ENCODE data around the gene CBARP. TPM values are rescaled to one million over a fixed set of nuclear protein-coding genes. Genes with fewer than 3 reads are reported as not detected.

CBARP gene
- total and polyA plus RNA-seq, 9 of the 15 experiments (the other 6 are each of a cell fraction or from before 2014, with no cell fraction given): 0.03 to 8.9 (median 1.2) TPM; not detected in 1

GRCh38 chr19:1259206-1259875 lies 21.5 kb upstream of the CBARP start (continued):
- TF ChIP-seq FOXK1 (CRISPR knock-in tag; IDR thresholded peaks at IDR 0.05; ENCODE audit: borderline replicate concordance) (no peak), PPARD (CRISPR knock-in tag; IDR thresholded peaks at IDR 0.05) (no peak), RAD21 (CRISPR knock-in tag; conservative IDR thresholded peaks at IDR 0.05 in 1 of 2, IDR thresholded peaks at IDR 0.05 in 1 of 2) (no peak), NUFIP1 (IDR thresholded peaks at IDR 0.05; ENCODE audit: partially characterized antibody) (no peak), ZNF184 (CRISPR knock-in tag; IDR thresholded peaks at IDR 0.05) (no peak), SREBF1 (IDR thresholded peaks at IDR 0.05; ENCODE audit: borderline replicate concordance, low read depth, low read length) (no peak), MITF (IDR thresholded peaks at IDR 0.05) (no peak), KLF10 (CRISPR knock-in tag; IDR thresholded peaks at IDR 0.05) (no peak), PCBP1 (IDR thresholded peaks at IDR 0.05; ENCODE audit: low read depth, low read length, poor library complexity, severe bottlenecking) (no peak), POLR3A (IDR thresholded peaks at IDR 0.05; ENCODE audit: borderline replicate concordance, extremely low read depth, insufficient read depth, insufficient read length) (no peak), HNRNPL (IDR thresholded peaks at IDR 0.05; ENCODE audit: low read depth, low read length) (no peak), CC2D1A (IDR thresholded peaks at IDR 0.05) (no peak), POLR2A (conservative IDR thresholded peaks at IDR 0.05) (peak; percentile 88), ZFP1 (CRISPR knock-in tag; IDR thresholded peaks at IDR 0.05) (no peak), ZNF408 (CRISPR knock-in tag; IDR thresholded peaks at IDR 0.05; ENCODE audit: low read depth) (no peak), STAT5A (IDR thresholded peaks at IDR 0.05; ENCODE audit: borderline replicate concordance, low read length) (no peak), ATF1 (CRISPR knock-in tag; IDR thresholded peaks at IDR 0.05) (no peak), ATF1 (tag; IDR thresholded peaks at IDR 0.05) (no peak), ERF (CRISPR knock-in tag; IDR thresholded peaks at IDR 0.05) (peak; percentile 94), REST (IDR thresholded peaks at IDR 0.05; ENCODE audit: borderline replicate concordance) (no peak), REST (CRISPR knock-in tag; IDR thresholded peaks at IDR 0.05; ENCODE audit: low read depth) (0 out of 2 replicates have a peak, but pooled peaks have one; percentile 67)

Measured in K562 (cell line).